ENCODE data around the gene SYT17. TPM values are rescaled to one million over a fixed set of nuclear protein-coding genes. Genes with fewer than 3 reads are reported as not detected.

The SYT17 gene
- total RNA-seq, 1 donor from 2014 or later = 13.3 TPM

- no peak for DNase-seq (ENCODE audit: extremely low spot score in 2 of 2)
- Histone ChIP-seq H3K4me3 (no peak overlapping the region), H3K27ac (no peak overlapping the region), H3K27me3 (no peaks in the 10 kb centered on the region), H3K36me3 (peaks cover 0 to 5% of the 10 kb centered on the region in 2 donors), H3K4me1 (no peaks in the 10 kb centered on the region), H3K9me3 (no peaks in the 10 kb centered on the region)
- no peak for TF ChIP-seq CTCF (IDR thresholded peaks at IDR 0.05)
- no peak for TF ChIP-seq POLR2A (IDR thresholded peaks at IDR 0.05)
- TF ChIP-seq POLR2AphosphoS5 (IDR thresholded peaks at IDR 0.05; ENCODE audit: insufficient read depth in 1 of 2, low read depth in 1 of 2) = no peak
- intact Hi-C loops (cut with DNase I) = no loop called here
Observed at GRCh38 chr16:19228575-19228974, 60.5 kb downstream of the SYT17 start.

GRCh38 chr16:19230575-19230974, 62.5 kb downstream of the SYT17 start:
- Histone ChIP-seq H3K4me1 (no peaks in the 10 kb centered on the region), H3K9me3 (peaks cover 5% of the 10 kb centered on the region), H3K27ac (no peak overlapping the region), H3K36me3 (no peaks in the 10 kb centered on the region), H3K4me3 (no peak overlapping the region), H3K27me3 (no peaks in the 10 kb centered on the region)
- DNase-seq (ENCODE audit: extremely low spot score in 2 of 2) = no peak
- TF ChIP-seq POLR2A (IDR thresholded peaks at IDR 0.05) (no peak), CTCF (IDR thresholded peaks at IDR 0.05) (no peak), POLR2AphosphoS5 (IDR thresholded peaks at IDR 0.05; ENCODE audit: insufficient read depth in 1 of 2, low read depth in 1 of 2) (no peak)
- intact Hi-C loops (cut with DNase I) = no loop called here

- DNase-seq (ENCODE audit: extremely low spot score in 2 of 2) = no peak
- no peak for TF ChIP-seq CTCF (IDR thresholded peaks at IDR 0.05)
- TF ChIP-seq POLR2AphosphoS5 (IDR thresholded peaks at IDR 0.05; ENCODE audit: insufficient read depth in 1 of 2, low read depth in 1 of 2) = no peak
- TF ChIP-seq POLR2A (IDR thresholded peaks at IDR 0.05) = no peak
- Histone ChIP-seq H3K4me3 (no peak overlapping the region), H3K27me3 (no peaks in the 10 kb centered on the region), H3K4me1 (no peaks in the 10 kb centered on the region), H3K9me3 (peaks cover 10% of the 10 kb centered on the region), H3K36me3 (no peaks in the 10 kb centered on the region), H3K27ac (no peak overlapping the region)
- intact Hi-C loops (cut with DNase I) = no loop called here
Observed at GRCh38 chr16:19231881-19232280, 63.8 kb downstream of the SYT17 start.

GRCh38 chr16:19232988-19233387, 64.9 kb downstream of the SYT17 start:
- intact Hi-C loops (cut with DNase I) = no loop called here
- no peaks in the 10 kb centered on the region for H3K36me3 ChIP-seq
- H3K4me1 ChIP-seq = no peaks in the 10 kb centered on the region
- no peak for DNase-seq (ENCODE audit: extremely low spot score in 2 of 2)
- no peaks in the 10 kb centered on the region for H3K27me3 ChIP-seq
- H3K4me3 ChIP-seq = no peak overlapping the region
- TF ChIP-seq POLR2AphosphoS5 (IDR thresholded peaks at IDR 0.05; ENCODE audit: insufficient read depth in 1 of 2, low read depth in 1 of 2) (no peak), POLR2A (IDR thresholded peaks at IDR 0.05) (no peak), CTCF (IDR thresholded peaks at IDR 0.05) (no peak)
- no peak overlapping the region for H3K27ac ChIP-seq
- H3K9me3 ChIP-seq = peaks cover 10% of the 10 kb centered on the region

GRCh38 chr16:19235478-19235877, 67.4 kb downstream of the SYT17 start:
- peaks cover 10% of the 10 kb centered on the region for H3K9me3 ChIP-seq
- H3K4me1 ChIP-seq = no peaks in the 10 kb centered on the region
- no peak for DNase-seq (ENCODE audit: extremely low spot score in 2 of 2)
- no peak overlapping the region for H3K27ac ChIP-seq
- intact Hi-C loops (cut with DNase I) = no loop called here
- H3K36me3 ChIP-seq = no peaks in the 10 kb centered on the region
- H3K27me3 ChIP-seq = no peaks in the 10 kb centered on the region
- no peak overlapping the region for H3K4me3 ChIP-seq
- no peak for TF ChIP-seq POLR2A (IDR thresholded peaks at IDR 0.05)
- TF ChIP-seq POLR2AphosphoS5 (IDR thresholded peaks at IDR 0.05; ENCODE audit: insufficient read depth in 1 of 2, low read depth in 1 of 2) = no peak
- no peak for TF ChIP-seq CTCF (IDR thresholded peaks at IDR 0.05)

Measured in vagina (tissue), 2 donors.